HG02642 (cell line): ENCODE results near the gene ILK.
A peak's percentile ranks its signal among the peaks of the same experiment; 100 is the strongest.

Source experiments
- ATAC-seq: cut with Tn5 transposase; IDR thresholded peaks from one replicate; pipeline ENCODE4 v1.9.1; 2021; ENCODE audit warnings: mild to moderate bottlenecking; ENCODE audit not compliant: unreplicated experiment, poor library complexity

ILK gene

DNA sequence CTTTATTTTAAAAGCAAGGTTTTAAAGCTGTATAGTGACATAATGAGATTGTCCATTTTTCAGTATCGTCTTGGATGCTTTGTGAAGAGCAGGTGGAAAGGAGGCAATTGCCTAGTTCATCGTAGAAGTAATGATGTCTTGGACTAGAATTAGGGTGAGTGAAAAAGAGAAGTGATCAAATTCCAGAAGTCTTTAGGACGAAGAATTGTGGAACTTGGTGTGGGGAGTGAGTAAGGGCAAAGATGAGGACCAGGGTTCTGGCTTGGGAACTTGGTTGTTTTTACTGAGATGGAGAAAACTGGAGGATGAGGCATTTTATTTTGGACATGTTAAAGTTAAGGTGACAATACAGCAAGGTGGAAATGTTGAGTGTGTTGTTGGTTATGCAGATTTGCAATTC is 1.2 kb downstream of the ILK start:
- ATAC-seq, result no peak

GRCh38 chr11:6606471-6607189 is 3.1 kb downstream of the ILK start:
- peak; percentile 34 for ATAC-seq

- ATAC-seq, result no peak
Measured at GRCh38 chr11:6607190-6607795, 3.7 kb downstream of the ILK start.

DNA sequence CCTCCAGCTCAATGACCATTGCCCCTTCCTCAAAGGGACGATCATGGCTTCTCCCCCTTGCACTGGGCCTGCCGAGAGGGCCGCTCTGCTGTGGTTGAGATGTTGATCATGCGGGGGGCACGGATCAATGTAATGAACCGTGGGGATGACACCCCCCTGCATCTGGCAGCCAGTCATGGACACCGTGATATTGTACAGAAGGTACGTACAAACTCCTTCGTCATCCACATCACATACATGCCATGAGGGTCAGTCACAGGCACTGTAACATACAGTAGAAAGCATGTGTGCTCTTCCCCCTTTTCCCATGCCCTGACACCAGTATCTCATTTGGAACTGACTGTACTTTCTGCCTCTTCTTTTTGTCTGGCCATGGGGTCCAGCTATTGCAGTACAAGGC is 4.4 kb downstream of the ILK start:
- ATAC-seq, result no peak

GRCh38 chr11:6608726-6609501 is 5.3 kb downstream of the ILK start:
- no peak for ATAC-seq

DNA sequence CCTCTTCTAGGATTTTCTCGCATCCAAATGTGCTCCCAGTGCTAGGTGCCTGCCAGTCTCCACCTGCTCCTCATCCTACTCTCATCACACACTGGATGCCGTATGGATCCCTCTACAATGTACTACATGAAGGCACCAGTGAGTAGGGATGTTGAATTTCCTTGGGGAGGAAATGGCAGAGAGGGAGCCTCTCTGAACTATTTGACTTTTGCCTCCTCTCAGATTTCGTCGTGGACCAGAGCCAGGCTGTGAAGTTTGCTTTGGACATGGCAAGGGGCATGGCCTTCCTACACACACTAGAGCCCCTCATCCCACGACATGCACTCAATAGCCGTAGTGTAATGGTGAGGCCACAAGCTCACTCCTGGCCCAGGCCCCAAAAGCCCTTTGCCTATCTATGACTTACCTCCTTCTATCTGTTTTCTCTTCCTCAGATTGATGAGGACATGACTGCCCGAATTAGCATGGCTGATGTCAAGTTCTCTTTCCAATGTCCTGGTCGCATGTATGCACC is 6.0 kb downstream of the ILK start:
- no peak for ATAC-seq

GRCh38 chr11:6610591-6610990 is 7.0 kb downstream of the ILK start:
- no peak for ATAC-seq

- ATAC-seq, result peak; percentile 20
Measured at GRCh38 chr11:6611092-6611962, 7.8 kb downstream of the ILK start.

DNA sequence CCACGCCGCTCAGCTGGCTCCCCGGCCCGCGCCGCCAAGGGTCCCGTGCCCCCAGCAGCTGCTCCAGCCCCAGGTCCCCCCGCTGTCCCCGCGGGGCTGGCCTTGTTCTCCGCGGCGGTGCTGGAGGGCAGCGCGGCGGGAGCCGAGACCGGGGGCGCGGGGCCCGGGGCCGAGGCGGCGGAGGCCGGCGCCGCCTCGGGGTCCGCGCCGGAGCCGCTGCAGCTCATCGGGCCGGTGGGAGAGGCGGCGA is 8.3 kb downstream of the ILK start:
- no peak for ATAC-seq

- ATAC-seq, result peak; percentile 92
Measured at GRCh38 chr11:6612213-6613041, 8.9 kb downstream of the ILK start, which contains the start of gene TAF10. Gene TAF10 (minus strand): TSS chr11:6612216. CDS start chr11:6612189, 27 bp downstream.

DNA sequence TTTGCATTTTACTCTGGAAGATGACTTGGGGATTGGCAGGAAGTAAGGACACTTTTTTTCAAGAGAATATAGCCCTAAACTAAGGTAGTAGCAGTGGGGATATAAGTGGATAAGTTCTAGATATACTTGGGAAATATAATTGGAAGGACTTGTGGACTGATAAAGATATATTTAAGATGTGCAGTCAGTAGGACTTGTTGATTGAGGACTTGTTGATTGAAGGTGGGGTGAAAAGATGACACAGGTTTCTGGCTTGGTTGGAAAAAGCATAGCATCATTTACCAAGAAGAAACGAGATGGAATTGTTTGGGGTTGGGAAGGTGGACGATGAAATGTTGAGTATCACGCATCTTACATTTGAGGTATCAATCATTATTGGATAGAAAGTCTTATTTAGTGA is 9.9 kb downstream of the ILK start:
- no peak for ATAC-seq

DNA sequence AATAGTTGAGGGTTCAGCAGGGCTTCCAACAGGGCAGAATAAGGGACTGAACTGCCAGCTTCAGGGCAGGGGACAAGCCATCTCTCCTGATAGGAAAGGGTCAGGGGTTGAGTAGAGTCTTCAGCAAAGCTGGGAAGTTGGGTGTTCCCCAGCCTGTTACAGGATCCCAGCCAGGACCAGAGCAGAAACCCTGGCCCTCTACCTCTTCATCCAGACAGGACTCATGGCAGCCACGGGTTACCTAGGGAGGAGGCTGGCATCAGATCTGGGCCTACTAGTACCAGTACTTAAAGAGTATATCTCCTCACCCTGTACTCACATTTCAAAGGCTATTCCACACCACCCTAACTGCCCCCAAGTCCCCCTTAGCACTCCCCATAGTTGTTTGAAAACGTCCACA is 10.9 kb downstream of the ILK start:
- ATAC-seq, result no peak

DNA sequence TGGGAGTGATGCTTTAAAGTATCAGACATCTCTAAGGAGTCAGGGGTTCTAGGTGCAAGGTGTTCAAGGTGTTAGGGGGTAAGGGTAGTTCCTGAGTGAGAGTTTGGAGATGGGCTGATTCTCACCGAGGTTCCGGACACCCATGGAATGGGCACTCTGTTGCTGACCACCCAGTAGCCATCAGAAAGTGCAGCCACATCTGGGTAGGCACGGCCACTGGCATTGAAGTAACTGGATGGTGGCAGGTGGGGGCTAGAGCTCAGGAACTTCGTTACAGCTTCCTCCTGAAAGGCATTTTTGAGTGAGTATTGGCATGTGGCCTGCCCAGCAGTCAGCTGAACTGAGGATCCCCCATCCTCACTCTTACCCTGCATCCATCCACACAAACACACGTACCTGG is 11.5 kb downstream of the ILK start:
- ATAC-seq, result no peak

DNA sequence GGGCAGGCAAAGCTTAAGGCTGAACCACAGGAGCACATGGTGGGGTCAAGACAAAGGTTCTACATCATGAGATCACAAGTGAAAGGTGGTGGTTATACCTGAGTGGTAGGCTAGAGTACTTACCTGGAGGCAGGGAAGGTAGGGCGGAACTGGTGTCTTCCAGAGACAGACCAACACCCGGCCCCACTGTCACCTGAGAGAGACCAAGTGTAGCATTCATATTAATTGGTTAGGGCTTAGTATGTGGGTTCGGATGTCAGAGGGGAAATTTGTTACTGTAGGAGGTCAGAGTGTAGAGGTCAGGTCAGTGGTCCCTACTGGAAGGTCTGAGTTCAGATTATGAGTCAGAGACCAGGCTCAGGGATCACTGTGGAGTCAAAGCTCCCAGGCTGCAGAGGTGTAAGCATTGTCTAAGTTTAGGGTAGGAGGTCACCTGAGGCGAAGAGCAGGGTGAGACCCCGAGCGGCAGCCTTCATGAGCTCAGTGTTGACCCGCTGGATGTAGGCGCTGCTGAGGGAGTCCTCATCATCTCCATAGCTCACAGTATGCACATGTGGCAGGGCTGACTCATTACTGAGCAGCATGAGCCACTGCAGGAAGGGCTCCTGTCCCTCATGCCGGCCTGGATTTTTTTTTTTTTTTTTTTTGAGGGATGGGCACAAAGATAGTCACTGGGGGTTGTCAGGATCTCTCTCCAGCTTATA is 12.5 kb downstream of the ILK start:
- no peak for ATAC-seq

DNA sequence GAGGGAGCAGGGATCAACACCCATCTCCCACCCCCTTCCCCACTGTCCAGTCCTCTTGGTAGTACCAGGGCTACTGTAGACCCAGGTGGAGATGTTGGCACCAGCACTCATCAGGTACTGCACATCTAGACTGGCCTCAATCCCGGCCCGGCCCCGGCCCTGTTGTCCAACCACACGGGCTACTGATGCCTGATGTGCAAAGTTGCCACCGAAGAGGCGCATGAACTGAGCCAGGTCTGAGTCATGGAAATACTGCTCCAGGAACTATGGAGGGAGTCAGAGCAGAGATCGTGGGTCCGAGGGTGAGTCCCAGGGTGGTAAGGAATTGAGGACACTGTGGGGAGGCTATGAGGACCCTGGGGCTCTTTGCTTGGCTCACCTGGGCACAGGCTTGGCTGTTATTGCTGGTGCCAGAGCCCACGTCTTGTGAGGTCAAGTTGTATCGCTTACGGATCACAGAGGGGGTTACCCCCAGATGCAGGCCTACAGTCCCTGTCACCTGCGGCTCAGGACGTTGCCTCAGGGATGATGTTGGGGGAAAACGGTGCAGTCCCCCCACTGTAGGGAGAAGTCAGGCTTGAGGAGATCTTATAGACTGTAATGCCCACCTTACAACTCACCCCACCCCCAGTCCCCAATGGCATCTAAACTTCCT is 13.1 kb downstream of the ILK start:
- ATAC-seq, result no peak

DNA sequence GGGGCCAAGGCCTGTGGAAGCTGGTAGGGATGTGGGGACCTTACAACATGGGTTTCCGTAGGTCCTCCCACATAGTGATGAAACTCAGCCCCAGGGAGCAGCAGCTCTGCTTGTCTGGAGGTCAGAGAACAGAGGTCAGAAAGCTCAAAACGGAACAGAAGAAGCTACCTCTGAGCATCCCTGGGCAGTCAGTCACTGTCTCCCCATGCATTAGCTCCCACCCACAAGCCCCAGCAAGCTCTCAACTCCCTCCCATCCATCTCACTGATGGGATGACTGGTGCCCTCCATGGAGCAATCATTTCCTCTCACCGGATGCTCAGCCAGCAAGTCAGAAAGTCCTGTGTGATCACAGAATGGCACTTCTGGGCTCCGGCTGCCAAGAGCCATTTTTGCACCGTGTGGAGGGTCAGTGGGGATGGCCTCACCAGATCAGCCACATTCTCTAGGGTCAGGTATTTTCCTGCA is 13.8 kb downstream of the ILK start:
- ATAC-seq, result no peak

DNA sequence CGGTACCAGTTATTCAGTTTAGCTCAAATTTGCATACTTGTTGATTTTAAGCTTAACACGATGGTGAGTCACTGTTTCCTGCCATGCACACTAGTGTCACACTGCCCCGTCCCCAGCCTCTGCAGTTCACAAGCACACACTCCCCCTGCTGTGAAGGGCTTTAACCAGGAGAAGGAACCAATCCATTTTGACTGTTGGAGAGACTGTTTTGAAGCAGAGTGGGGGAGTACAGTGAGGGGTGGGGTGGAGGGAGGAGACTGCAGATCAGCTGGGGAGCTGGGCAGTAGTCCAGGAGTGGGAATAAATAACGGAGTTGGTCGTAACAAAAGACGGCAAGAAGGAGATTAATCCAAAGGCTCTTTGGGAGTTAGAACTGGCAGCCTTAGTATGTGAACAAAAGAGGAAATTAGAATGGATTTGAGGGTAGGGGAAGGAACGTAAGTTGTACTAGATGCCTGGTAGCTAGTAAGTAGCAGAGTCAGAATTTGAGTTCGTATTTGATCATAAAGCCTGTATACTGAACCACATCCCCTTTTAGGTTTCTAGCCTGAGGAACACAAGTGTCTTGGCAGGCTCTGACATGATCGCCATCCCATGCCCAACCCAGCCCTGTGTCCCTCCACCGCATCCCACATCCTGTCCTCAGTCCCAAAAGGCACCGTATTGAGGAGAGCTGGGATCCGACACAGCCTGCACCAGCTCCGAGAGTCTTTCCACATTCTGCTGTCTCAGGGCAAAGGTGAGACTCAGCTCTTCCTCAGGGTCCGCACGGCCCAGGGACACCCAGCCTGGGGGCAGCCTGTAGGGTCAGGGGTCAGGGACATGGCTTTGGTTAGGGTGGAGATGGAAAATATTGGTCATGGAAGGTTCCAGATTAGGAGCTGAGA is 14.8 kb downstream of the ILK start:
- no peak for ATAC-seq
